Cardiac fibroblast (primary cell): ENCODE data around the gene PTPRN2.

Experiments
- DNase-seq, 2 donors: peaks; one replicate each; pipeline versions ENCODE4 v3.0.0 to v3.0.0-alpha.2; 2010; ENCODE audit warnings: low read depth in 2 of 2
- H3K4me3 ChIP-seq, 2 donors: replicated peaks in 1 of 2; 1 replicate in 1 of 2; 2 replicates in 1 of 2; pipeline ENCODE4 v1.5.1; 2011; ENCODE audit warnings: low read depth in 2 of 2, low read length in 2 of 2, mild to moderate bottlenecking in 2 of 2, moderate library complexity in 1 of 2
- TF ChIP-seq, protein P1 (sequence below): IDR thresholded peaks from one replicate; pipeline ENCODE4 v1.5.1; 2011; ENCODE audit warnings: low read depth, mild to moderate bottlenecking, low read length, inconsistent platforms

PTPRN2 gene

DNA sequence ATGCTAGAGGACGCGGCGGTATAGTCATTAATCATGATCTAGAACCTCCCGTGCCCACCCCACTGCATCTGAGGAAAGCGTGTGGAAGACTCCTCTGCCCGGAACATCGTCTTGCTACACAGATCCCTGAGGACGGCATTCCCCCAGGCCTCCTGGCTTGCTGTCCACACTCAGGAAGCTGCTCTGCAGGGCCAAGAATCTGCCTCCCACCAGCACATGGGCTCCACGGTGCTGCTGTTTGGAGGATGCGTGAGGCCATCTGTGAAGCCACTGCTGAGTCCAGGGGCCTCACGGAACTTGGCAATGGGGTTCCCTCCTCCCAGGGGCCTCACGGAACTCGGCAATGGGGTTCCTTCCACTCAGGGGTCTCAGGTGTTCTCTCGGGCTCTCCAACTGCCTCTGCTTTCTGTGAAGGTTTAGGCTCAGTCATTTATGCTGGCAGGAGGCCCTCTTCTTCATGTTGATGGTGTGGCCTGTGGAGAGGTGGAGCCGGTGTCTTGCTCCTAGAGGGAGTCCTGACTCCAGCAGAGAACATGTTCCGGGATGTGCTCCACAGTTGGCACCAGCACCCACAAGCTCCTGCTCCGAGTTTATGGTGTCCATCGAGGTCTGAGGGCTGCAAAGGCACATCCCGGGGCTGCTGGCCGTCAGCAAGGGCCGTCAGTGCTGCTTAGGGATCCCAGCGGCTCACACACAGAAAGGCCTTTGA, 977.5 kb downstream of the PTPRN2 start:
- DNase-seq, result no peak
- H3K4me3 ChIP-seq, result no peak overlapping the region
- TF ChIP-seq, protein P1, sequence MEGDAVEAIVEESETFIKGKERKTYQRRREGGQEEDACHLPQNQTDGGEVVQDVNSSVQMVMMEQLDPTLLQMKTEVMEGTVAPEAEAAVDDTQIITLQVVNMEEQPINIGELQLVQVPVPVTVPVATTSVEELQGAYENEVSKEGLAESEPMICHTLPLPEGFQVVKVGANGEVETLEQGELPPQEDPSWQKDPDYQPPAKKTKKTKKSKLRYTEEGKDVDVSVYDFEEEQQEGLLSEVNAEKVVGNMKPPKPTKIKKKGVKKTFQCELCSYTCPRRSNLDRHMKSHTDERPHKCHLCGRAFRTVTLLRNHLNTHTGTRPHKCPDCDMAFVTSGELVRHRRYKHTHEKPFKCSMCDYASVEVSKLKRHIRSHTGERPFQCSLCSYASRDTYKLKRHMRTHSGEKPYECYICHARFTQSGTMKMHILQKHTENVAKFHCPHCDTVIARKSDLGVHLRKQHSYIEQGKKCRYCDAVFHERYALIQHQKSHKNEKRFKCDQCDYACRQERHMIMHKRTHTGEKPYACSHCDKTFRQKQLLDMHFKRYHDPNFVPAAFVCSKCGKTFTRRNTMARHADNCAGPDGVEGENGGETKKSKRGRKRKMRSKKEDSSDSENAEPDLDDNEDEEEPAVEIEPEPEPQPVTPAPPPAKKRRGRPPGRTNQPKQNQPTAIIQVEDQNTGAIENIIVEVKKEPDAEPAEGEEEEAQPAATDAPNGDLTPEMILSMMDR, result no peak

GRCh38 chr7:157609516-157609915, 978.1 kb downstream of the PTPRN2 start:
- no peak for DNase-seq
- no peak overlapping the region for H3K4me3 ChIP-seq
- TF ChIP-seq, protein P1, result no peak

- H3K4me3 ChIP-seq, result no peak overlapping the region
- no peak for DNase-seq
- TF ChIP-seq, protein P1, result no peak
Observed at GRCh38 chr7:157607218-157607617, 980.4 kb downstream of the PTPRN2 start.

- no peak overlapping the region for H3K4me3 ChIP-seq
- TF ChIP-seq, protein P1, result no peak
- no peak for DNase-seq
Observed at GRCh38 chr7:157606140-157606539, 981.5 kb downstream of the PTPRN2 start.

- no peak overlapping the region for H3K4me3 ChIP-seq
- DNase-seq, result no peak
- TF ChIP-seq, protein P1, result no peak
Observed at GRCh38 chr7:157605638-157606037, 982.0 kb downstream of the PTPRN2 start.

GRCh38 chr7:157604661-157605381, 982.8 kb downstream of the PTPRN2 start:
- TF ChIP-seq, protein P1, result no peak
- no peak overlapping the region for H3K4me3 ChIP-seq
- no peak for DNase-seq
